Measurements from ENCODE around the gene HSPB6.

HSPB6 gene

DNA sequence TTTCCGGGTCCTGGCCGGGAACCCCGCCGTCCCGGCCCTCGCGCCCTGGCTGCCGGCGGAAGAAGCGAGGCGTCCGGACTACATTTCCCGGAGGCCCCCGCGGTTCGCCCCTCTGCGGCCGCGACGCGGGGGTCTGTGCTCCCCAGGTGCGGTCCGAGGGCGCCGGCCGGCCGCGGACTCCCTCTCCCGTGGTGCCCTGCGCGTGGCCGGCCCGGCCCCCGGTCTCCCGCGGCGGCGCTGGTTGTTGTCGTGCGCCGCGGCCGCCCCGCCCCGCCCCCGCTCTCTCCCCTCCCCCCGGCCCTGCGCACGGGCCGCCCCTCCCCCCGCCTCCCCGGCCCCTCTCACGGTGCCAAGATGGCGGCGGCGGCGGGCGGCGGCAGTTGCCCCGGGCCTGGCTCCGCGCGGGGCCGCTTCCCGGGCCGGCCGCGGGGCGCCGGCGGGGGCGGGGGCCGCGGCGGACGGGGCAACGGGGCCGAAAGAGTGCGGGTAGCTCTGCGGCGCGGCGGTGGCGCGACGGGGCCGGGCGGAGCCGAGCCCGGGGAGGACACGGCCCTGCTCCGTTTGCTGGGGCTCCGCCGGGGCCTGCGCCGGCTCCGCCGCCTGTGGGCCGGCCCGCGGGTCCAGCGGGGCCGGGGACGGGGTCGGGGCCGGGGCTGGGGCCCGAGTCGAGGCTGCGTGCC, 39.0 kb downstream of the HSPB6 start, which contains the start of gene KMT2B:
Gene KMT2B (plus strand): TSS at position 339 of the 680 bp plus-strand sequence. CDS start 16 bp downstream, at position 355.
- DNase-seq (ENCODE audit: low read depth) = peak; percentile 98
- TF ChIP-seq CTCF (IDR thresholded peaks at IDR 0.05; ENCODE audit: insufficient read depth, low read depth, low read length, missing control alignments) = no peak
- H3K4me3 ChIP-seq (ENCODE audit: low read depth, low read length) = peak within 1 kb of the TSS; percentile 90

- peak; percentile 72 for TF ChIP-seq CTCF (IDR thresholded peaks at IDR 0.05; ENCODE audit: insufficient read depth, low read depth, low read length, missing control alignments)
- DNase-seq (ENCODE audit: low read depth) = peak; percentile 89
- peak overlapping the region; percentile 90 for H3K4me3 ChIP-seq (ENCODE audit: low read depth, low read length)
These were observed 39.8 kb downstream of the HSPB6 start for GRCh38 chr19:35716801-35717664.

DNA sequence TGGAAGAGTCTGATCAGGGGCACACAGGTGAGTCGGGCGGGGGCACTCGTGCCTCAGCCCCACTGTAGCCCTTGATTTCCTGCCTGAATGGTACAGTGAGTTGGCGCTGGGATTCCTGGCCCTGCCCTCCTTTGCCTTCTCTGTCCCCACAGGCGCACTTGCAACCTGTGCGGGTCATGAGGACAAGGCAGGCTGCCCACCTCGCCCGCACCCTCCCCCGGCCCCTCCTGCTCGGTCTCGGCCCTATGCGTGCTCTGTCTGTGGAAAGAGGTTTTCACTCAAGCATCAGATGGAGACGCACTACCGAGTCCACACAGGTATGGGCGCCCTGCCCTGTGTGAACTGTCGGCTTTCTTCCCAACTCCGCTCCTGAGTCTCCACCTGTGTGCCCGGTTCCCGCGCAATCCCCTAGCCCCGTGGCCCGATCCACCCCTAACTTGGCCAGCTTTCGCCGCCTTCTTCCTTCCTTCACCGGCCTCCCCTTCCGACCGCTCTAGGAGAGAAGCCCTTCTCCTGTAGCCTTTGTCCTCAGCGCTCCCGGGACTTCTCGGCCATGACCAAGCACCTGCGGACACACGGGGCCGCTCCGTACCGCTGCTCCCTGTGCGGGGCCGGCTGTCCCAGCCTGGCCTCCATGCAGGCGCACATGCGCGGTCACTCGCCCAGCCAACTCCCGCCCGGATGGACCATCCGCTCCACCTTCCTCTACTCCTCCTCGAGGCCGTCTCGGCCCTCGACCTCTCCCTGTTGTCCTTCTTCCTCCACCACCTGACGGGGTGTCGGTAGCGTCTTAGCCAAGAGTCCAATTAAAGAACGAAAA, 40.6 kb downstream of the HSPB6 start:
- DNase-seq (ENCODE audit: low read depth) = no peak
- TF ChIP-seq CTCF (IDR thresholded peaks at IDR 0.05; ENCODE audit: insufficient read depth, low read depth, low read length, missing control alignments) = no peak
- H3K4me3 ChIP-seq (ENCODE audit: low read depth, low read length) = peak overlapping the region; percentile 90

DNA sequence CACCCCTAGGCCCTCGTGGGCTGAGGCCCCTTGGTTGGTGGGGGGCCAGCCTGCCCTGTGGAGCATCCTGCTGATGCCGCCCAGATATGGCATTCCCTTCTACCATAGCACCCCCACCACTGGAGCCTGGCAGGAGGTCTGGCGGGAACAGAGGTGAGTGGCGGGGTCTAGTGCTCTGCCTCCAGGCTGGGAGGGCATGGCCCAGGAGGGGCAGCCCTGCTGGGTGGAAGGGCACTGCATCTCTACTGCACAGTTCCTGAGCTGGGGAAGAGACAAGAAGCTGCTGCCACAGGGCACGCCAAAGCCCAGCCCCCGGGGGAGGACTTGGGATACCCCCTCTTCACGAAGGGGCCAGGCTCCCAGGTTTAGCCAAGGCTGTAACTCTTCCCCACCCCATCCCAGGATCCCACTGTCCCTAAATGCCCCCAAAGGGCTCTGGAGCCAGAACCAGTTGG, 41.4 kb downstream of the HSPB6 start:
- DNase-seq (ENCODE audit: low read depth) = no peak
- TF ChIP-seq CTCF (IDR thresholded peaks at IDR 0.05; ENCODE audit: insufficient read depth, low read depth, low read length, missing control alignments) = no peak
- H3K4me3 ChIP-seq (ENCODE audit: low read depth, low read length) = peak overlapping the region; percentile 90

DNA sequence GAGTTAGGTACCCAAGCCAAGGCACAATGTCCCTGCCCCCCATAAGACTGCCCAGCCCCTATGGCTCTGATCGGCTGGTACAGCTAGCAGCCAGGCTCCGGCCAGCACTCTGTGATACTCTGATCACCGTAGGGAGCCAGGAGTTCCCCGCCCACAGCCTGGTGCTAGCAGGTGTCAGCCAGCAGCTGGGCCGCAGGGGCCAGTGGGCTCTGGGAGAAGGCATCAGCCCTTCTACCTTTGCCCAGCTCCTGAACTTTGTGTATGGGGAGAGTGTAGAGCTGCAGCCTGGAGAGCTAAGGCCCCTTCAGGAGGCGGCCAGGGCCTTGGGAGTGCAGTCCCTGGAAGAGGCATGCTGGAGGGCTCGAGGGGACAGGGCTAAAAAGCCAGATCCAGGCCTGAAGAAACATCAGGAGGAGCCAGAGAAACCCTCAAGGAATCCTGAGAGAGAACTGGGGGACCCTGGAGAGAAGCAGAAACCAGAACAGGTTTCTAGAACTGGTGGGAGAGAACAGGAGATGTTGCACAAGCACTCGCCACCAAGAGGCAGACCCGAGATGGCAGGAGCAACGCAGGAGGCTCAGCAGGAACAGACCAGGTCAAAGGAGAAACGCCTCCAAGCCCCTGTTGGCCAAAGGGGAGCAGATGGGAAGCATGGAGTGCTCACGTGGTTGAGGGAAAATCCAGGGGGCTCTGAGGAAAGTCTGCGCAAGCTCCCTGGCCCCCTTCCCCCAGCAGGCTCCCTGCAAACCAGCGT, 42.1 kb downstream of the HSPB6 start:
- H3K4me3 ChIP-seq (ENCODE audit: low read depth, low read length) = peak overlapping the region; percentile 90
- TF ChIP-seq CTCF (IDR thresholded peaks at IDR 0.05; ENCODE audit: insufficient read depth, low read depth, low read length, missing control alignments) = peak; percentile 52
- peak; percentile 69 for DNase-seq (ENCODE audit: low read depth)

Data from GM12865 (cell line).